Ishikawa (cell line): ENCODE data around the gene CALCOCO2.

ENCODE experiments used
- CEBPB ChIP-seq: IDR thresholded peaks from 2 replicates; pipeline ENCODE4 v1.6.1; 2012
- CREB1 ChIP-seq: IDR thresholded peaks from 2 replicates; pipeline ENCODE4 v1.6.1; 2012; ENCODE audit warnings: low read depth
- EGR1 ChIP-seq: IDR thresholded peaks from 2 replicates; pipeline ENCODE4 v1.6.1; 2012
- EP300 ChIP-seq: IDR thresholded peaks from 2 replicates; pipeline ENCODE4 v1.6.1; 2012; ENCODE audit warnings: borderline replicate concordance
- FOXM1 ChIP-seq: IDR thresholded peaks from 2 replicates; pipeline ENCODE4 v1.6.1; 2012; ENCODE audit warnings: low read depth, borderline replicate concordance
- MAX ChIP-seq: IDR thresholded peaks from 2 replicates; pipeline ENCODE4 v1.6.1; 2012
- NFIC ChIP-seq: IDR thresholded peaks from 2 replicates; pipeline ENCODE4 v1.6.1; 2012
- RAD21 ChIP-seq: IDR thresholded peaks from 2 replicates; pipeline ENCODE4 v1.6.1; 2012; ENCODE audit warnings: low read depth
- REST ChIP-seq: IDR thresholded peaks from 2 replicates; pipeline ENCODE4 v1.6.1; 2012; ENCODE audit warnings: low read depth, mild to moderate bottlenecking
- TAF1 ChIP-seq: IDR thresholded peaks from 2 replicates; pipeline ENCODE4 v1.6.1; 2012; ENCODE audit warnings: low read depth, mild to moderate bottlenecking
- TCF12 ChIP-seq: IDR thresholded peaks from 2 replicates; pipeline ENCODE4 v1.6.1; 2012; ENCODE audit warnings: low read depth
- TEAD4 ChIP-seq: IDR thresholded peaks from 2 replicates; pipeline ENCODE4 v1.6.1; 2012
- USF1 ChIP-seq: IDR thresholded peaks from 2 replicates; pipeline ENCODE4 v1.6.1; 2012
- YY1 ChIP-seq: IDR thresholded peaks from 2 replicates; pipeline ENCODE4 v1.6.1; 2012; ENCODE audit warnings: low read depth
- ZBTB7A ChIP-seq: IDR thresholded peaks from 2 replicates; pipeline ENCODE4 v1.6.1; 2012; ENCODE audit warnings: low read depth

CALCOCO2 gene

GRCh38 chr17:48818361-48818841, 12.4 kb upstream of the CALCOCO2 start:
- TF ChIP-seq TCF12 (no peak), MAX (no peak), EP300 (no peak)

- TF ChIP-seq RAD21 (no peak), CEBPB (no peak), EP300 (no peak), YY1 (no peak)
Measured at GRCh38 chr17:48819466-48819865, 11.4 kb upstream of the CALCOCO2 start.

- TF ChIP-seq NFIC: peak; percentile 62
Measured at GRCh38 chr17:48820936-48821335, 9.9 kb upstream of the CALCOCO2 start.

GRCh38 chr17:48825446-48826381, 5.1 kb upstream of the CALCOCO2 start:
- no peak for TF ChIP-seq TCF12
- no peak for TF ChIP-seq MAX
- TF ChIP-seq EP300: no peak
- no peak for TF ChIP-seq CEBPB
- TF ChIP-seq YY1: no peak
- no peak for TF ChIP-seq REST
- no peak for TF ChIP-seq TAF1
- no peak for TF ChIP-seq NFIC
- no peak for TF ChIP-seq ZBTB7A
- no peak for TF ChIP-seq USF1

- no peak for TF ChIP-seq EGR1
- TF ChIP-seq YY1: no peak
- TF ChIP-seq RAD21: no peak
- no peak for TF ChIP-seq FOXM1
- no peak for TF ChIP-seq CEBPB
Measured at GRCh38 chr17:48831549-48831883, 681 bp downstream of the CALCOCO2 start.

- TF ChIP-seq EGR1: no peak
- TF ChIP-seq TCF12: no peak
- no peak for TF ChIP-seq CEBPB
- TF ChIP-seq NFIC: no peak
- no peak for TF ChIP-seq FOXM1
- TF ChIP-seq RAD21: no peak
- TF ChIP-seq MAX: no peak
- no peak for TF ChIP-seq REST
- TF ChIP-seq TEAD4: no peak
- TF ChIP-seq USF1: no peak
- TF ChIP-seq ZBTB7A: no peak
- no peak for TF ChIP-seq EP300
- no peak for TF ChIP-seq CREB1
- no peak for TF ChIP-seq YY1
- no peak for TF ChIP-seq TAF1
Measured at GRCh38 chr17:48834973-48835372, 4.1 kb downstream of the CALCOCO2 start.

- no peak for TF ChIP-seq NFIC
- TF ChIP-seq CREB1: no peak
- TF ChIP-seq TAF1: no peak
- TF ChIP-seq TEAD4: no peak
- TF ChIP-seq USF1: no peak
- TF ChIP-seq RAD21: no peak
- no peak for TF ChIP-seq MAX
- no peak for TF ChIP-seq EGR1
- TF ChIP-seq EP300: no peak
- TF ChIP-seq REST: no peak
- TF ChIP-seq YY1: no peak
- no peak for TF ChIP-seq FOXM1
- TF ChIP-seq TCF12: no peak
- TF ChIP-seq ZBTB7A: no peak
Measured at GRCh38 chr17:48835971-48836370, 5.1 kb downstream of the CALCOCO2 start.
